Mucosa of rectum (tissue), 2 donors: ENCODE data around the gene SLC9A3.
A peak's percentile ranks its signal among the peaks of the same experiment; 100 is the strongest.

Source experiments
- H3K27ac ChIP-seq, 2 donors: one replicate each; pipeline ENCODE4 v1.7.0; 2013; ENCODE audit warnings: inconsistent platforms in 2 of 2, low read depth in 2 of 2, low read length in 2 of 2
- H3K27me3 ChIP-seq, 2 donors: one replicate each; pipeline ENCODE4 v1.7.0; 2013; ENCODE audit warnings: low read length in 2 of 2; ENCODE audit not compliant: control insufficient read depth in 2 of 2, insufficient read depth in 2 of 2
- H3K36me3 ChIP-seq, 2 donors: one replicate each; pipeline ENCODE4 v1.7.0; 2013; ENCODE audit warnings: low read length in 2 of 2; ENCODE audit not compliant: control insufficient read depth in 2 of 2, insufficient read depth in 2 of 2
- H3K4me1 ChIP-seq, 2 donors: one replicate each; pipeline ENCODE4 v1.7.0; 2013; ENCODE audit warnings: low read length in 2 of 2, mild to moderate bottlenecking in 1 of 2; ENCODE audit not compliant: control insufficient read depth in 2 of 2, insufficient read depth in 2 of 2
- H3K4me3 ChIP-seq, 2 donors: one replicate each; pipeline ENCODE4 v1.7.0; 2013; ENCODE audit warnings: low read length in 2 of 2
- H3K9ac ChIP-seq, 2 donors: one replicate each; pipeline ENCODE4 v1.7.0; 2013; ENCODE audit warnings: low read length in 2 of 2, low read depth in 1 of 2, mild to moderate bottlenecking in 1 of 2
- H3K9me3 ChIP-seq, 2 donors: one replicate each; pipeline ENCODE4 v1.7.0; 2013; ENCODE audit warnings: low read length in 2 of 2; ENCODE audit not compliant: control insufficient read depth in 2 of 2
- donor health status: healthy.
- donor health status: Normal muscosa, but diverticular disease.

SLC9A3 gene

GRCh38 chr5:524234-524972 is at the start of gene SLC9A3:
Gene SLC9A3, minus strand, starts transcription at chr5:524449.
- Histone ChIP-seq H3K9me3 (no peaks in the 10 kb centered on the region), H3K4me3 (peak within 1 kb of the TSS in 1 of 2 donors; percentile 37), H3K27me3 (peaks cover 42 to 45% of the 10 kb centered on the region in 2 donors), H3K27ac (peak within 1 kb of the TSS; percentile 4 to 68), H3K4me1 (peaks cover 7 to 10% of the 10 kb centered on the region in 2 donors), H3K9ac (no peak within 1 kb of the TSS), H3K36me3 (no peaks in the 10 kb centered on the region)

GRCh38 chr5:573976-574375 is 49.7 kb upstream of the SLC9A3 start:
- H3K4me3 ChIP-seq = no peak overlapping the region
- H3K9ac ChIP-seq = no peak overlapping the region
- no peak overlapping the region for H3K27ac ChIP-seq
- H3K9me3 ChIP-seq = peaks cover 0 to 18% of the 10 kb centered on the region in 2 donors
- H3K27me3 ChIP-seq = peaks cover under 1 to 10% of the 10 kb centered on the region in 2 donors
- H3K36me3 ChIP-seq = no peaks in the 10 kb centered on the region
- H3K4me1 ChIP-seq = no peaks in the 10 kb centered on the region

GRCh38 chr5:573206-573605 is 49.0 kb upstream of the SLC9A3 start:
- no peak overlapping the region for H3K4me3 ChIP-seq
- H3K9me3 ChIP-seq = peaks cover 0 to 18% of the 10 kb centered on the region in 2 donors
- no peaks in the 10 kb centered on the region for H3K4me1 ChIP-seq
- H3K36me3 ChIP-seq = no peaks in the 10 kb centered on the region
- H3K9ac ChIP-seq = no peak overlapping the region
- no peak overlapping the region for H3K27ac ChIP-seq
- peaks cover 0 to 7% of the 10 kb centered on the region in 2 donors for H3K27me3 ChIP-seq

GRCh38 chr5:572398-573019 is 48.3 kb upstream of the SLC9A3 start:
- Histone ChIP-seq H3K27ac (no peak overlapping the region), H3K9me3 (peaks cover 0 to 18% of the 10 kb centered on the region in 2 donors), H3K4me1 (no peaks in the 10 kb centered on the region), H3K9ac (no peak overlapping the region), H3K4me3 (no peak overlapping the region), H3K27me3 (peaks cover 0 to 6% of the 10 kb centered on the region in 2 donors), H3K36me3 (no peaks in the 10 kb centered on the region)

- H3K9me3 ChIP-seq = peaks cover 0 to 14% of the 10 kb centered on the region in 2 donors
- H3K36me3 ChIP-seq = no peaks in the 10 kb centered on the region
- H3K4me1 ChIP-seq = no peaks in the 10 kb centered on the region
- H3K9ac ChIP-seq = no peak overlapping the region
- H3K4me3 ChIP-seq = no peak overlapping the region
- H3K27ac ChIP-seq = no peak overlapping the region
- peaks cover 0 to 6% of the 10 kb centered on the region in 2 donors for H3K27me3 ChIP-seq
These were observed 47.5 kb upstream of the SLC9A3 start for GRCh38 chr5:571791-572190.

- Histone ChIP-seq H3K9me3 (peaks cover 0 to 7% of the 10 kb centered on the region in 2 donors), H3K4me1 (no peaks in the 10 kb centered on the region), H3K27me3 (peaks cover 4 to 5% of the 10 kb centered on the region in 2 donors), H3K36me3 (no peaks in the 10 kb centered on the region), H3K27ac (no peak overlapping the region), H3K4me3 (no peak overlapping the region), H3K9ac (no peak overlapping the region)
These were observed 46.6 kb upstream of the SLC9A3 start for GRCh38 chr5:570886-571285.

- no peaks in the 10 kb centered on the region for H3K4me1 ChIP-seq
- H3K4me3 ChIP-seq = no peak overlapping the region
- H3K27ac ChIP-seq = no peak overlapping the region
- H3K9ac ChIP-seq = no peak overlapping the region
- no peaks in the 10 kb centered on the region for H3K36me3 ChIP-seq
- H3K27me3 ChIP-seq = peaks cover 2 to 5% of the 10 kb centered on the region in 2 donors
- peaks cover 0 to 2% of the 10 kb centered on the region in 2 donors for H3K9me3 ChIP-seq
These were observed 46.2 kb upstream of the SLC9A3 start for GRCh38 chr5:570446-570845.

GRCh38 chr5:569868-570361 is 45.7 kb upstream of the SLC9A3 start:
- Histone ChIP-seq H3K9ac (no peak overlapping the region), H3K27me3 (peaks cover 2 to 5% of the 10 kb centered on the region in 2 donors), H3K9me3 (no peaks in the 10 kb centered on the region), H3K36me3 (no peaks in the 10 kb centered on the region), H3K4me3 (no peak overlapping the region), H3K4me1 (no peaks in the 10 kb centered on the region), H3K27ac (no peak overlapping the region)

GRCh38 chr5:569358-569867 is 45.2 kb upstream of the SLC9A3 start:
- H3K36me3 ChIP-seq = no peaks in the 10 kb centered on the region
- no peak overlapping the region for H3K9ac ChIP-seq
- H3K27me3 ChIP-seq = peaks cover 2 to 5% of the 10 kb centered on the region in 2 donors
- no peak overlapping the region for H3K27ac ChIP-seq
- no peaks in the 10 kb centered on the region for H3K4me1 ChIP-seq
- no peak overlapping the region for H3K4me3 ChIP-seq
- H3K9me3 ChIP-seq = no peaks in the 10 kb centered on the region

- no peaks in the 10 kb centered on the region for H3K9me3 ChIP-seq
- no peaks in the 10 kb centered on the region for H3K4me1 ChIP-seq
- H3K4me3 ChIP-seq = no peak overlapping the region
- no peak overlapping the region for H3K9ac ChIP-seq
- H3K27me3 ChIP-seq = peaks cover 2 to 5% of the 10 kb centered on the region in 2 donors
- H3K36me3 ChIP-seq = no peaks in the 10 kb centered on the region
- no peak overlapping the region for H3K27ac ChIP-seq
These were observed 44.6 kb upstream of the SLC9A3 start for GRCh38 chr5:568809-569208.
